T-helper 1 cell treated with Interleukin-12 subunit alpha and Interleukin-12 subunit beta and Interleukin-4 antibody, amounts not matched to agents 30 μg/mL and 1 μg/mL, for 36 hours (primary cell): ENCODE data around the gene CDK14.

Experiments used
- H3K27ac Mint-ChIP-seq: one replicate; pipeline ENCODE4 v1.8.0; 2021; ENCODE audit warnings: mild to moderate bottlenecking, mixed read lengths
- H3K27me3 Mint-ChIP-seq: one replicate; pipeline ENCODE4 v1.8.0; 2021; ENCODE audit warnings: low read depth, mixed read lengths
- H3K36me3 Mint-ChIP-seq: one replicate; pipeline ENCODE4 v1.8.0; 2021; ENCODE audit warnings: low read depth, mixed read lengths
- H3K4me1 Mint-ChIP-seq: one replicate; pipeline ENCODE4 v1.8.0; 2021; ENCODE audit warnings: low read depth, mixed read lengths
- H3K4me3 Mint-ChIP-seq: one replicate; pipeline ENCODE4 v1.8.0; 2021; ENCODE audit warnings: mild to moderate bottlenecking, moderate library complexity, mixed read lengths
- H3K9me3 Mint-ChIP-seq: one replicate; pipeline ENCODE4 v1.8.0; 2021; ENCODE audit warnings: mixed read lengths

CDK14 gene

DNA sequence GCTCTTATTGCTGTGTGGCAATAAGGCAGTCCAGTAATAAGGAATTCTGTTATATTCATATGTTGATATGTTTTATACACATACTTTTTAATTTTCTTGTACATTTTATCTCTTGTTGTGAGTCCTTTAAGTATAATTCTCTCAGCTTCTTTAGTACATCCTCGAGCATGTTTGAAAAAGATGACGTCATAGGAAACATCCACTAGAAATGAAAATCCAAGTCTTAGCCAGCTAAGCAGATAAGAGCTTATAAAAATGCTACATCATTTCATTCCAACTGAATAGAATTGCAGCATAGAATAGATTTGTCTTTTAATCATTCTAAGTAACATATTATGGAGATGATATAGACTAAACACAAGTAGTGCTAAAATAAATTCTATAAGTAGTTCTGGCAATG lies 384.4 kb downstream of the CDK14 start:
- no peaks in the 10 kb centered on the region for H3K27me3 Mint-ChIP-seq
- no peaks in the 10 kb centered on the region for H3K36me3 Mint-ChIP-seq
- no peaks in the 10 kb centered on the region for H3K4me1 Mint-ChIP-seq
- no peak overlapping the region for H3K4me3 Mint-ChIP-seq
- no peak overlapping the region for H3K27ac Mint-ChIP-seq
- peaks cover 22% of the 10 kb centered on the region for H3K9me3 Mint-ChIP-seq

DNA sequence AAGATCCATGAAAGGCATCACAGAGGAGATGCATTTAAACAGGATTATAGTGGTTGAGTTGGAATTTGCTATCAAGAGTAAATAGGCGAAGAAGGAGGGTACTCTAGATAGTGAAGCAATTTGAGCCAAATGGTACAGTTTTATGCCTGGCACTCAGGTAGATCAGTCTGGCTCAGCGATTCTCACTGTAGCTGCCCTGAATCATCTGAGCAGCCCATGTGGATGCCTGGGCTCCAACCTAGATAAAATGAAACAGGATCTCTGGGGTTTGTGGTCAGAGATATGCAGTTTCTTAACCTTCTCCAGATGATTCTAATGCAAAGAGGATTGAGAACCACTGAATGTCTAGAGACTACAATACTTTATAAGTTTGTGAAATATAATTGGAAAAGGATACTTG lies 386.1 kb downstream of the CDK14 start:
- no peaks in the 10 kb centered on the region for H3K4me1 Mint-ChIP-seq
- no peaks in the 10 kb centered on the region for H3K36me3 Mint-ChIP-seq
- peaks cover 15% of the 10 kb centered on the region for H3K9me3 Mint-ChIP-seq
- H3K4me3 Mint-ChIP-seq: no peak overlapping the region
- no peaks in the 10 kb centered on the region for H3K27me3 Mint-ChIP-seq
- no peak overlapping the region for H3K27ac Mint-ChIP-seq

DNA sequence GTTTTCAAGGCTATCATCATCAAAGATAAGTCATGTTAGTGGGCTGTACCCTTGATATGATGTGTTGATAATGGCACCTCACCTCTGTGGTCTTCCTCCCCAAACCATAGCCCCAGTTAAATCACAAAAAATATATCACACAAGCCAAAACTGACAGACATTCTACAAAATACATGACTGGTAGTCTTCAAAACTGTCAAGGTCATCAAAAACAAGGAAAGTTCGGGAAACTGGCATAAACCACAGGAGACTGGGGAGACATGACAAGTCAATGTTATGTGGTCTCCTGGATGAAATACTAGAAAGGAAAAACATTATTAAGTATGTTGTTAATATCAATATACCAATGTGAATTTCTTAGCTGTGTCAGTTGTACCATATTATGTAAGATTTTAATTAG lies 388.6 kb downstream of the CDK14 start:
- H3K9me3 Mint-ChIP-seq: peaks cover 12% of the 10 kb centered on the region
- no peak overlapping the region for H3K27ac Mint-ChIP-seq
- no peaks in the 10 kb centered on the region for H3K27me3 Mint-ChIP-seq
- no peak overlapping the region for H3K4me3 Mint-ChIP-seq
- no peaks in the 10 kb centered on the region for H3K36me3 Mint-ChIP-seq
- H3K4me1 Mint-ChIP-seq: no peaks in the 10 kb centered on the region

- Mint-ChIP-seq H3K36me3 (no peaks in the 10 kb centered on the region), H3K4me1 (no peaks in the 10 kb centered on the region), H3K9me3 (no peaks in the 10 kb centered on the region), H3K4me3 (no peak overlapping the region), H3K27ac (no peak overlapping the region), H3K27me3 (no peaks in the 10 kb centered on the region)
These were observed 392.4 kb downstream of the CDK14 start for GRCh38 chr7:90988516-90988915.

GRCh38 chr7:90988996-90989765 lies 393.1 kb downstream of the CDK14 start:
- H3K9me3 Mint-ChIP-seq: no peaks in the 10 kb centered on the region
- no peaks in the 10 kb centered on the region for H3K4me1 Mint-ChIP-seq
- no peaks in the 10 kb centered on the region for H3K27me3 Mint-ChIP-seq
- no peak overlapping the region for H3K4me3 Mint-ChIP-seq
- H3K27ac Mint-ChIP-seq: no peak overlapping the region
- H3K36me3 Mint-ChIP-seq: no peaks in the 10 kb centered on the region

GRCh38 chr7:90994121-90994520 lies 398.0 kb downstream of the CDK14 start:
- Mint-ChIP-seq H3K27ac (no peak overlapping the region), H3K27me3 (no peaks in the 10 kb centered on the region), H3K4me1 (no peaks in the 10 kb centered on the region), H3K9me3 (no peaks in the 10 kb centered on the region), H3K4me3 (no peak overlapping the region), H3K36me3 (no peaks in the 10 kb centered on the region)

GRCh38 chr7:90994601-90995000 lies 398.5 kb downstream of the CDK14 start:
- Mint-ChIP-seq H3K27ac (no peak overlapping the region), H3K27me3 (no peaks in the 10 kb centered on the region), H3K4me3 (no peak overlapping the region), H3K36me3 (no peaks in the 10 kb centered on the region), H3K9me3 (no peaks in the 10 kb centered on the region), H3K4me1 (no peaks in the 10 kb centered on the region)

- no peaks in the 10 kb centered on the region for H3K36me3 Mint-ChIP-seq
- H3K9me3 Mint-ChIP-seq: no peaks in the 10 kb centered on the region
- H3K27ac Mint-ChIP-seq: no peak overlapping the region
- no peak overlapping the region for H3K4me3 Mint-ChIP-seq
- H3K27me3 Mint-ChIP-seq: no peaks in the 10 kb centered on the region
- no peaks in the 10 kb centered on the region for H3K4me1 Mint-ChIP-seq
These were observed 399.9 kb downstream of the CDK14 start for GRCh38 chr7:90995996-90996395.

DNA sequence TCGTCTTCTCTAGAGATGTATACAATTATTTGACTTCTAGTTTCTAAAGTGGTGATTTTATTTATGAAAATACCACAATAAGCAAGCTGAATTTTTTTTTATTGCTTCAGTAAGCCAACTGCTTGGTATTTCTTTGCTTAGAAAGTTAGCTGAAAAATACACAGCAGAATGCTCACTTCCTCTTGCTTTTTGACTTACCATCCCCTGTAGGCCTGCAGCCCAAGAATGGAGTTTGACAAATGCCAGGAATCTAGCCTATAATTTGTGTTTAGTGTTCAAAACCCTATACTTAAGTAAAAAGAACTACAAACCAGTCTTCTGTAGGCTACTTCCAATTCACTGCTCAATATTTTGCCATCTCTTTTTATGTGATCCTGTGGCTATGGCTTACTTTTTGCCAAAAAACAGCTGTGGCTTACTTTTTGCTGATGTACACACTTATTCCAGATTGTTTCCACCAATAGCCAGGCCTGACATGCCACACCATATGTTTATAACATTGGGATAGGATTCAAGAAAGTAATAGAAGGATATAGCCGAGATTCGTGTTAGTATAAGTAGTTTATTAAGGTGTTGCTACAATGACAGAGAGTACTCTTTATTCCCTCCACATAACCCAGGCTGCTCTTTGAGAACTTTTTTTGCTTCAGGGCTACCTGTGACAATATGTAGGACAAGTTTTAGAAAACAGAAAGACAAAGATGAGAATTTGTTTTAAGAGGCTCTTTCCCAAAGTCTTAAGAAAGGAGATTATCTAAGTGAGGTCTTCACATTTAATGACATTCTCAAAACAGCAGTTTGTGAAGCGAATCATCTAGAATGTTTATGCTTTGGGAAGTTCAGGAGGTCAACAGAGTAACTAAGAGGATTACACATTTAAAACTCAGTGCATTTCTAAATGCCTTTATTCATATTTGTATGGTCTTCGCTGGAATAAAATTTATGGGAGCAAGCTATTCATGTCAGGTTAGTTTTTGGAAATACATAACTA lies 404.2 kb downstream of the CDK14 start:
- H3K27ac Mint-ChIP-seq: no peak overlapping the region
- no peaks in the 10 kb centered on the region for H3K36me3 Mint-ChIP-seq
- H3K27me3 Mint-ChIP-seq: no peaks in the 10 kb centered on the region
- H3K9me3 Mint-ChIP-seq: no peaks in the 10 kb centered on the region
- no peak overlapping the region for H3K4me3 Mint-ChIP-seq
- H3K4me1 Mint-ChIP-seq: no peaks in the 10 kb centered on the region

DNA sequence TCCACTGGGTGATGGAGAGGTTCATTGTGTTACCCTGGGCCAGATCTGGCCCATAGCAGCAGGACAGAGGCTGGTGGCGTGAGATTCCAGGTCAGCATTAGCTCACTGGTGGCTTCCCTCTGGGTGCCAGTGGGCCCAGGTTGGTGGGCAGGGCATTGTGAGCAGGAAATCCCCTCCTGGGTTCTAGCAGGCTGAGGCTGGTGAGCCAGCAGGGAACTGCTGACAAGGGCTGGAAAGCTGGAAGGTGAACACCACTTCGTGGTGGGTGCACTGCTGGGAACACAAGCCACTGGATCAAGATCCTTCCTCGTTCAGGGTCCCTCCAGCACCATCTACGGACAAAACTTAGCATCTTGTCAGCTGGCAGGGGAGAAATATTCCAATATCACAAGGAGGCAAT lies 408.9 kb downstream of the CDK14 start:
- Mint-ChIP-seq H3K4me1 (no peaks in the 10 kb centered on the region), H3K27me3 (no peaks in the 10 kb centered on the region), H3K36me3 (no peaks in the 10 kb centered on the region), H3K27ac (no peak overlapping the region), H3K9me3 (no peaks in the 10 kb centered on the region), H3K4me3 (no peak overlapping the region)

GRCh38 chr7:91005841-91006240 lies 409.7 kb downstream of the CDK14 start:
- Mint-ChIP-seq H3K4me1 (no peaks in the 10 kb centered on the region), H3K27ac (no peak overlapping the region), H3K36me3 (no peaks in the 10 kb centered on the region), H3K4me3 (no peak overlapping the region), H3K27me3 (no peaks in the 10 kb centered on the region), H3K9me3 (no peaks in the 10 kb centered on the region)

DNA sequence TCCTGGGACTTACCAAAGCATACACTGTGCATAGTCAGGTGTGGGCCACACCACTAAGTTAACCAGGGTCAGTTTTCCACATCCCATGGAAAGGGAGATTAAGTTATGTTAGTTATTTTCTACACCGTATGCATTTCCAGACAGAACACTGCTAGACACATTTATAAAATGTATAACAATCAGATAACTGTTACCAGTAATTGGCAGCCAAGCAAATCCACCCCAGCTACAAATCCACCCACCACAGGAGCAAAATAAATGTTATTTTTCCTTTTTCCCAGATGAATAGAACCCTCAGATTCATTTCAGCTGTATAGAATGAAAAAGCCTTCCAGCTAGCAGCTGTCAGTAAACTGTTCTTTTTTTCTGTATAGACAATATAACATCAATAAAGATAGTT lies 411.2 kb downstream of the CDK14 start:
- Mint-ChIP-seq H3K4me1 (no peaks in the 10 kb centered on the region), H3K27me3 (no peaks in the 10 kb centered on the region), H3K27ac (no peak overlapping the region)

DNA sequence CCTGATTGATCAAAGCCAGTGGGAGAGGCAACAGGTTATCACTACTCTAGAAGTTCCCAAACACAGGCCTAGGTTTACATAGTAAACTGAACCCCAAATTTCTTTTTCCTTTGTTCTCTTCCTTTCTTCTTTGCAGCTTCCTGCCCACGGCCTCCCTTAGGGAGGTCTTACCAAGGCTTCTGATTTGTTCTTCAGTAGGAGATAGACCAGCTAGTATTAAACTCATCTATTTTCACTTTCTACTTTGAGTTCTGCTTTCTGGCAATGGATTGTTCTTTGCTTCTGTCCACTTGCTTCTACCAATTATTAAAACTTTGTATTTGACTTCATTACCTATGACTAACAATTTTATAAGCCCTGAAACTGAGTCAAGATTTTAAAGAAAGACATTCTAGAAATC lies 417.0 kb downstream of the CDK14 start:
- no peaks in the 10 kb centered on the region for H3K27me3 Mint-ChIP-seq
- H3K4me1 Mint-ChIP-seq: no peaks in the 10 kb centered on the region
- no peaks in the 10 kb centered on the region for H3K9me3 Mint-ChIP-seq
- no peaks in the 10 kb centered on the region for H3K36me3 Mint-ChIP-seq
- no peak overlapping the region for H3K4me3 Mint-ChIP-seq
- no peak overlapping the region for H3K27ac Mint-ChIP-seq

More for the DNA sequence above, 411.2 kb downstream of the CDK14 start:
- H3K9me3 Mint-ChIP-seq: no peaks in the 10 kb centered on the region
- H3K4me3 Mint-ChIP-seq: no peak overlapping the region
- H3K36me3 Mint-ChIP-seq: no peaks in the 10 kb centered on the region

DNA sequence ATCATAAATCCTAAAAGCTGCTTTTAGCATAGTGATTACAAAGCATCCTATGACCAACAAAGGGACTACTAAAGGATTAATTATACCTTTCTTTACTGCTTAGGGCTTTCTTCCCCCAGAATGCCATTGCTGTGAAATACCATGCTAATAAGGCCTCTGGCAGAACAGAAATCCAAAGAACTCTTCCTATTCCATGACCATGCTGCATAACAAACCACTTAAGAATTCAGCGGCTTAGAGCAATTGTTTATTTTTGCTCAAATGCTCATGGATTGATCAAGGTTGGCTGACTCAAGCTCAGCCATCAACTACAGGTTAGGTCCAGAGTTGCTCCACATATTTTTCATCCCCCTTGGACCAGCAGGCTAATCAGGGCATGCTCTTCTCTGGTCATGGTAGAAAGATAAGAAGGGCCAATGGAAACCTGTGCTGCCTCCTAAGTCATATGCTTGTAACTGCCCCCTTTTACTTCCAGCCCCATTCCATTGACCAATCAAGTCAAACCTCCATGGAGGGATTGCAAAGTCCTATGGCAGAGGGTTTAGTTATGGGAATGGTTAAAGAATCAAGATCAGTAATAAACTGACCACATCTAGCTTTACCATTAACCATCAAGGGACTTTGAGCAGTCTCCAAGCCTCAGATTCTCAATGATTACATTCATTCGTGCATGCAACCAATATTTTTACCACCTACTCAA lies 423.7 kb downstream of the CDK14 start:
- H3K4me1 Mint-ChIP-seq: no peaks in the 10 kb centered on the region
- no peak overlapping the region for H3K27ac Mint-ChIP-seq
- no peak overlapping the region for H3K4me3 Mint-ChIP-seq
- no peaks in the 10 kb centered on the region for H3K36me3 Mint-ChIP-seq
- no peaks in the 10 kb centered on the region for H3K9me3 Mint-ChIP-seq
- no peaks in the 10 kb centered on the region for H3K27me3 Mint-ChIP-seq
